ENCODE results near the gene NDUFB1.

DNA sequence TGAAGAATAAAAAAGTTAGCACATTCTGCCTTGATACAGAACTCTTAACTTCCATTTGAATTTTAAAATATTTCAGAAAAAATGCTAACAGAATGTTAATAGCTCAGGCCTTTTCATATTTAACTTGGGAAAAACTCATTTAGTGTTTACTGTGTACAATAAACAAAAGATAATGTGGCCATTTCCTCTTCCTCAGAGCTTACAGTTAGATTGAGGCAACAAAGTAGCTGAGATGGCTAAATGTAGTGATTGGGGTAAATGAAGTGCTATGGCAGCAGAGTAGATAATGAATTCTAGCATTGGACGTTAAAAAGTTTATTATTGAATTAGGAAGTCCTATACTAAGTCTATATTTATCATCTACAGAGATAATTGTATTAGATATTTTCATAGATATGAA, 12.9 kb upstream of the NDUFB1 start:
- TF ChIP-seq, protein P1, sequence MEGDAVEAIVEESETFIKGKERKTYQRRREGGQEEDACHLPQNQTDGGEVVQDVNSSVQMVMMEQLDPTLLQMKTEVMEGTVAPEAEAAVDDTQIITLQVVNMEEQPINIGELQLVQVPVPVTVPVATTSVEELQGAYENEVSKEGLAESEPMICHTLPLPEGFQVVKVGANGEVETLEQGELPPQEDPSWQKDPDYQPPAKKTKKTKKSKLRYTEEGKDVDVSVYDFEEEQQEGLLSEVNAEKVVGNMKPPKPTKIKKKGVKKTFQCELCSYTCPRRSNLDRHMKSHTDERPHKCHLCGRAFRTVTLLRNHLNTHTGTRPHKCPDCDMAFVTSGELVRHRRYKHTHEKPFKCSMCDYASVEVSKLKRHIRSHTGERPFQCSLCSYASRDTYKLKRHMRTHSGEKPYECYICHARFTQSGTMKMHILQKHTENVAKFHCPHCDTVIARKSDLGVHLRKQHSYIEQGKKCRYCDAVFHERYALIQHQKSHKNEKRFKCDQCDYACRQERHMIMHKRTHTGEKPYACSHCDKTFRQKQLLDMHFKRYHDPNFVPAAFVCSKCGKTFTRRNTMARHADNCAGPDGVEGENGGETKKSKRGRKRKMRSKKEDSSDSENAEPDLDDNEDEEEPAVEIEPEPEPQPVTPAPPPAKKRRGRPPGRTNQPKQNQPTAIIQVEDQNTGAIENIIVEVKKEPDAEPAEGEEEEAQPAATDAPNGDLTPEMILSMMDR (IDR thresholded peaks at IDR 0.05; ENCODE audit: low read depth, low read length, poor library complexity, severe bottlenecking), result no peak
- no peak for TF ChIP-seq EZH2phosphoT487 (IDR thresholded peaks at IDR 0.05; ENCODE audit: borderline replicate concordance, low read length)
